ENCODE data around the gene GOLGA6C. TPM values are rescaled to one million over a fixed set of nuclear protein-coding genes. Genes with fewer than 3 reads are reported as not detected.

The GOLGA6C gene
- total RNA-seq, 1 experiment from 2014 or later = not detected

- Histone ChIP-seq H4K20me1 (ENCODE audit: insufficient read depth) (no peaks in the 10 kb centered on the region), H3K9me3 (ENCODE audit: control insufficient read depth in 1 of 2, insufficient read depth in 1 of 2, low read depth in 1 of 2, low read length in 2 of 2) (no peaks in the 10 kb centered on the region), H3K36me3 (ENCODE audit: control insufficient read depth in 1 of 2, insufficient read depth in 2 of 2, low read length in 2 of 2) (no peaks in the 10 kb centered on the region), H3K79me2 (ENCODE audit: insufficient read depth, low read length) (no peaks in the 10 kb centered on the region), H3K27ac (ENCODE audit: low read depth, low read length) (no peak overlapping the region), H3K4me1 (ENCODE audit: control insufficient read depth in 1 of 2, insufficient read depth in 2 of 2, low read length in 2 of 2) (no peaks in the 10 kb centered on the region), H3K4me2 (ENCODE audit: low read length) (no peak overlapping the region), H3K27me3 (ENCODE audit: insufficient read depth, low read length) (no peaks in the 10 kb centered on the region; the same call in 1 of the 2 replicates), H3K9me2 (ENCODE audit: insufficient read depth) (no peaks in the 10 kb centered on the region), H3K4me3 (replicated peaks in 1 of 2; ENCODE audit: low read depth in 1 of 2, low read length in 2 of 2) (no peak overlapping the region), H3K9ac (ENCODE audit: low read length) (no peak overlapping the region), H2AFZ (ENCODE audit: low read depth, low read length, poor library complexity, severe bottlenecking) (no peak overlapping the region)
- DNase-seq (ENCODE audit: low read depth, low spot score) (no peak), ATAC-seq (no peak)
- TF ChIP-seq ATF3 (IDR thresholded peaks at IDR 0.05) (no peak), EZH2 (IDR thresholded peaks at IDR 0.05) (no peak), FOSL1 (IDR thresholded peaks at IDR 0.05; ENCODE audit: low read depth) (no peak), ZBTB33 (IDR thresholded peaks at IDR 0.05; ENCODE audit: extremely low read depth, insufficient replicate concordance, low read length) (no peak), ELF1 (IDR thresholded peaks at IDR 0.05; ENCODE audit: borderline replicate concordance, low read depth) (no peak), CEBPB (IDR thresholded peaks at IDR 0.05; ENCODE audit: low read depth) (no peak), ZNF274 (IDR thresholded peaks at IDR 0.05; ENCODE audit: low read depth, low read length) (no peak)
- ChIA-PET CTCF (no interaction called here), RAD21 (ENCODE audit: low non-redundant PET in 1 of 2, low total read pairs in 2 of 2, uncharacterized antibody in 2 of 2, unreplicated experiment in 2 of 2) (no interaction called here), POLR2A (no interaction called here)
- intact Hi-C loops (cut with micrococcal nuclease) = no loop called here
- BruUV-seq (replicated peaks) = no TSS peak
Observed at GRCh38 chr15:75231836-75232235, 26.3 kb upstream of the GOLGA6C start.

GRCh38 chr15:75232252-75232813, 25.8 kb upstream of the GOLGA6C start:
- POLR2A ChIA-PET = no interaction called here
- H3K9me3 ChIP-seq (ENCODE audit: control insufficient read depth in 1 of 2, insufficient read depth in 1 of 2, low read depth in 1 of 2, low read length in 2 of 2) = no peaks in the 10 kb centered on the region
- H3K36me3 ChIP-seq (ENCODE audit: control insufficient read depth in 1 of 2, insufficient read depth in 2 of 2, low read length in 2 of 2) = no peaks in the 10 kb centered on the region
- RAD21 ChIA-PET (ENCODE audit: low non-redundant PET in 1 of 2, low total read pairs in 2 of 2, uncharacterized antibody in 2 of 2, unreplicated experiment in 2 of 2) = no interaction called here
- H3K27ac ChIP-seq (ENCODE audit: low read depth, low read length) = no peak overlapping the region
- H3K4me3 ChIP-seq (replicated peaks in 1 of 2; ENCODE audit: low read depth in 1 of 2, low read length in 2 of 2) = no peak overlapping the region
- BruUV-seq (replicated peaks) = no TSS peak
- no peaks in the 10 kb centered on the region for H3K79me2 ChIP-seq (ENCODE audit: insufficient read depth, low read length)
- no peaks in the 10 kb centered on the region for H4K20me1 ChIP-seq (ENCODE audit: insufficient read depth)
- intact Hi-C loops (cut with micrococcal nuclease) = no loop called here
- CTCF ChIA-PET = no interaction called here
- H3K4me1 ChIP-seq (ENCODE audit: control insufficient read depth in 1 of 2, insufficient read depth in 2 of 2, low read length in 2 of 2) = no peaks in the 10 kb centered on the region
- H3K27me3 ChIP-seq (ENCODE audit: insufficient read depth, low read length) = no peaks in the 10 kb centered on the region; the same call in 1 of the 2 replicates
- no peak overlapping the region for H3K4me2 ChIP-seq (ENCODE audit: low read length)
- no peak for DNase-seq (ENCODE audit: low read depth, low spot score)
- H3K9me2 ChIP-seq (ENCODE audit: insufficient read depth) = no peaks in the 10 kb centered on the region
- no peak overlapping the region for H3K9ac ChIP-seq (ENCODE audit: low read length)
- ATAC-seq = no peak
- H2AFZ ChIP-seq (ENCODE audit: low read depth, low read length, poor library complexity, severe bottlenecking) = no peak overlapping the region
- TF ChIP-seq EZH2phosphoT487 (IDR thresholded peaks at IDR 0.05; ENCODE audit: borderline replicate concordance) (no peak), YY1 (IDR thresholded peaks at IDR 0.05; ENCODE audit: extremely low read depth, insufficient replicate concordance, low read depth, low read length) (no peak), JUND (IDR thresholded peaks at IDR 0.05) (no peak), ATF3 (IDR thresholded peaks at IDR 0.05) (no peak), SIN3A (IDR thresholded peaks at IDR 0.05; ENCODE audit: low read depth) (no peak), SRF (IDR thresholded peaks at IDR 0.05; ENCODE audit: low read depth) (no peak), RAD21 (IDR thresholded peaks at IDR 0.05; ENCODE audit: low read depth) (no peak), ZBTB33 (IDR thresholded peaks at IDR 0.05; ENCODE audit: extremely low read depth, insufficient replicate concordance, low read length) (no peak), ZFX (IDR thresholded peaks at IDR 0.05) (no peak), CBX3 (IDR thresholded peaks at IDR 0.05; ENCODE audit: low read depth) (no peak)
